Glutamatergic neuron (in vitro differentiated cells): ENCODE data around the gene AJM1. TPM values are rescaled to one million over a fixed set of nuclear protein-coding genes. Genes with fewer than 3 reads are reported as not detected.

ENCODE experiments used
- DNase-seq: peaks from one replicate; pipeline ENCODE4 v3.0.0; 2022
- H3K27ac Mint-ChIP-seq: one replicate; pipeline ENCODE4 v1.8.0; 2020; ENCODE audit warnings: mild to moderate bottlenecking, mixed read lengths, inconsistent platforms; ENCODE audit not compliant: unreplicated experiment
- H3K27me3 Mint-ChIP-seq: one replicate; pipeline ENCODE4 v1.8.0; 2020; ENCODE audit warnings: mild to moderate bottlenecking, moderate library complexity, mixed read lengths, inconsistent platforms; ENCODE audit not compliant: unreplicated experiment
- H3K36me3 Mint-ChIP-seq: one replicate; pipeline ENCODE4 v1.8.0; 2020; ENCODE audit warnings: mild to moderate bottlenecking, mixed read lengths, inconsistent platforms; ENCODE audit not compliant: unreplicated experiment
- H3K4me1 Mint-ChIP-seq: one replicate; pipeline ENCODE4 v1.8.0; 2020; ENCODE audit warnings: mild to moderate bottlenecking, low read depth, mixed read lengths, inconsistent platforms; ENCODE audit not compliant: unreplicated experiment
- H3K4me3 Mint-ChIP-seq: one replicate; pipeline ENCODE4 v1.8.0; 2020; ENCODE audit warnings: mild to moderate bottlenecking, mixed read lengths, inconsistent platforms; ENCODE audit not compliant: unreplicated experiment
- H3K9me3 Mint-ChIP-seq: one replicate; pipeline ENCODE4 v1.8.0; 2020; ENCODE audit warnings: mild to moderate bottlenecking, moderate library complexity, mixed read lengths, inconsistent platforms; ENCODE audit not compliant: unreplicated experiment
- CTCF ChIP-seq: fragments of 200-600 bp; sonication (generic); IDR thresholded peaks from one replicate; pipeline ENCODE4 v1.5.0; 2021; ENCODE audit not compliant: partially characterized antibody, unreplicated experiment
- microRNA-seq: library from miRNA; unstranded; fragments of <30 nt; microRNA quantifications from one replicate; pipeline ENCODE4, GENCODE V29; 2020; ENCODE audit not compliant: unreplicated experiment
- total RNA-seq: library from RNA; stranded (reverse); fragmentation: NEBNext Ultra II Directional; extraction: Animal tissue kit (Norgen Biotek cat#: 25700); gene quantifications from one replicate; pipeline ENCODE4 v1.2.1, GENCODE V29; 2021; ENCODE audit not compliant: unreplicated experiment

Gene AJM1
- total RNA-seq, 1 donor from 2014 or later = 15.3 TPM

GRCh38 chr9:136886610-136887597 lies 44.6 kb downstream of the AJM1 start:
- H3K4me1 Mint-ChIP-seq = peaks cover 4% of the 10 kb centered on the region
- no peaks in the 10 kb centered on the region for H3K36me3 Mint-ChIP-seq
- no peaks in the 10 kb centered on the region for H3K27me3 Mint-ChIP-seq
- H3K4me3 Mint-ChIP-seq = peak overlapping the region; percentile 92
- peak; percentile 69 for DNase-seq
- H3K9me3 Mint-ChIP-seq = peaks cover 3% of the 10 kb centered on the region
- no peak for TF ChIP-seq CTCF
- peak overlapping the region; percentile 79 for H3K27ac Mint-ChIP-seq

DNA sequence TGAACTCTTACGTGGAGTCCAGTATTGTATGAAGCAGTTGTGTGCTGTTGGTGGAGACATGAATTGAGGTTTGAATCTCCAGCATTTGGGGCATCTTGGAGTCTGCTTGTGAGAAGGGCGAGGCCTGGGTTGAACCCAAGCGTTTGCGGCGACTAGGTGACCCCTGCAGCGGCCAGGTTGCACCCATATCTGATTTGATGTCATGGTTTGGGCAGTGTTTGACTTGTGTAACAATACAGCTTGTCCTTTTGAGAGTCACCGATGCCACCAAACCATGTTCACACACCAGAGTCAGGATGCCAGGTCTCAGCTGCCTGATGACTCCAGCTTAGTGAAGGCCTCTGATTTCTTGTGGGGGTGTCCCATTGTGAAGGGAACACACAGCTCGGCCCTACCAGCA lies 46.2 kb downstream of the AJM1 start:
- Mint-ChIP-seq H3K27ac (no peak overlapping the region), H3K4me3 (no peak overlapping the region), H3K9me3 (peaks cover 6% of the 10 kb centered on the region), H3K4me1 (peaks cover 4% of the 10 kb centered on the region), H3K36me3 (no peaks in the 10 kb centered on the region), H3K27me3 (no peaks in the 10 kb centered on the region)
- TF ChIP-seq CTCF = no peak
- no peak for DNase-seq

DNA sequence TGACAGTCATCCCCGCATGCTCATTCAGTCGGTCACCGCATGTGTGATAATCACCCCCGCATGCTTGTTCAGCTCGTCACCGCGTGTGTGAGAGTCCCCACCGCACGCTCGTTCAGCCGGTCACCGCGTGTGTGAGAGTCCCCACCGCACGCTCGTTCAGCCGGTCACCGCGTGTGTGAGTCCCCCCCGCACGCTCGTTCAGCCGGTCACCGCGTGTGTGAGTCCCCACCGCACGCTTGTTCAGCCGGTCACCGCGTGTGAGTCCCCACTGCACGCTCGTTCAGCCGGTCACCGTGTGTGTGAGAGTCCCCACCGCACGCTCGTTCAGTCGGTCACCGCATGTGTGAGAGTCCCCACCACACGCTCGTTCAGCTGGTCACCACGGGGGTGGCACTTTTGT lies 47.6 kb downstream of the AJM1 start:
- DNase-seq = no peak
- no peaks in the 10 kb centered on the region for H3K36me3 Mint-ChIP-seq
- H3K4me1 Mint-ChIP-seq = peaks cover 4% of the 10 kb centered on the region
- peaks cover 7% of the 10 kb centered on the region for H3K9me3 Mint-ChIP-seq
- no peak for TF ChIP-seq CTCF
- H3K4me3 Mint-ChIP-seq = no peak overlapping the region
- H3K27ac Mint-ChIP-seq = no peak overlapping the region
- H3K27me3 Mint-ChIP-seq = peaks cover 3% of the 10 kb centered on the region

DNA sequence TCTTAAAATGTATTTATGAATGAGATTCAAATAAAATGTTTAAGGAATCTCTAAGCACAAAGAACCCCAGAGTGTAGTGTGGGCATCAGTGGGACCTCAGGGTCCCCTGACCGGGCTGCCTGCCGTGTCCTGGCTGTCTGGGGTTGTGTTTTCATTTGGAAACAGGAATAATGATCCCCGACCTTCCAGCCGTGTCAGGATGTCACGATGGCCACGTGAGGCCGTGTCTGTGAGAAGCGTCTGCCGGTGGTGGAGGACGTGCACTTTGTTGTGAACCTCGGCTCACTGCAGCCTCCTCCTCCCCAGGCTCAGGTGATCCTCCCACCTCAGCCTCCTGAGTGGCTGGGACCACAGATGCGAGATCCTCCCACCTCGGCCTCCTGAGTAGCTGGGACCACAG lies 48.4 kb downstream of the AJM1 start:
- no peak overlapping the region for H3K27ac Mint-ChIP-seq
- peaks cover 7% of the 10 kb centered on the region for H3K9me3 Mint-ChIP-seq
- peaks cover 4% of the 10 kb centered on the region for H3K4me1 Mint-ChIP-seq
- no peak for TF ChIP-seq CTCF
- no peak for DNase-seq
- H3K27me3 Mint-ChIP-seq = peaks cover 3% of the 10 kb centered on the region
- H3K36me3 Mint-ChIP-seq = no peaks in the 10 kb centered on the region
- no peak overlapping the region for H3K4me3 Mint-ChIP-seq

Small RNAs within 50 kb of the gene (microRNA-seq; reads per million reads assigned to microRNA genes)
- gene MIR4292 = not detected
- 3.7 reads per million, percentile 27 among the genes with 10 or more reads in this experiment for gene MIR4479

Other genes starting within 250 kb of the AJM1 start
- 8.1 TPM for gene EGFL7, start 179.6 kb upstream of the AJM1 start, total RNA-seq
- gene AGPAT2, start 155.0 kb upstream of the AJM1 start, total RNA-seq = 72.8 TPM
- gene DIPK1B, start 129.9 kb upstream of the AJM1 start, total RNA-seq = 71.3 TPM
- not detected for gene LCN10, start 99.5 kb upstream of the AJM1 start, total RNA-seq
- gene LCN6, start 94.0 kb upstream of the AJM1 start, total RNA-seq = not detected
- not detected for gene LCN8, start 84.2 kb upstream of the AJM1 start, total RNA-seq
- gene LCN15, start 78.0 kb upstream of the AJM1 start, total RNA-seq = 1.9 TPM
- gene TMEM141, start 51.1 kb upstream of the AJM1 start, total RNA-seq = 46.1 TPM
- gene CCDC183, start 46.1 kb upstream of the AJM1 start, total RNA-seq = 20.0 TPM
- 149 TPM for gene RABL6, start 34.5 kb upstream of the AJM1 start, total RNA-seq
- 101 TPM for gene PHPT1, start 6.9 kb downstream of the AJM1 start, total RNA-seq
- 17.6 TPM for gene MAMDC4, start 9.9 kb downstream of the AJM1 start, total RNA-seq
- 343 TPM for gene EDF1, start 23.8 kb downstream of the AJM1 start, total RNA-seq
- 27.3 TPM for gene TRAF2, start 44.0 kb downstream of the AJM1 start, total RNA-seq
- 77.9 TPM for gene FBXW5, start 102.3 kb downstream of the AJM1 start, total RNA-seq
- 14.5 TPM for gene C8G, start 102.8 kb downstream of the AJM1 start, total RNA-seq
- gene LCN12, start 109.8 kb downstream of the AJM1 start, total RNA-seq = 2.9 TPM
- gene PTGDS, start 135.0 kb downstream of the AJM1 start, total RNA-seq = not detected
- gene LCNL1, start 140.5 kb downstream of the AJM1 start, total RNA-seq = not detected
- 50.7 TPM for gene PAXX, start 149.9 kb downstream of the AJM1 start, total RNA-seq
- gene CLIC3, start 154.1 kb downstream of the AJM1 start, total RNA-seq = not detected
- gene ABCA2, start 185.8 kb downstream of the AJM1 start, total RNA-seq = 70.7 TPM
- gene FUT7, start 189.6 kb downstream of the AJM1 start, total RNA-seq = 0.20 TPM
- 260 TPM for gene NPDC1, start 203.7 kb downstream of the AJM1 start, total RNA-seq
- gene ENTPD2, start 211.6 kb downstream of the AJM1 start, total RNA-seq = 0.69 TPM
- 13.5 TPM for gene SAPCD2, start 228.1 kb downstream of the AJM1 start, total RNA-seq
- 5.1 TPM for gene UAP1L1, start 235.0 kb downstream of the AJM1 start, total RNA-seq
- 59.8 TPM for gene MAN1B1, start 244.5 kb downstream of the AJM1 start, total RNA-seq